ENCODE results near the gene R3HDML. TPM values are rescaled to one million over a fixed set of nuclear protein-coding genes. Genes with fewer than 3 reads are reported as not detected.
"Not testable (repeated sequence)": the region's sequence is repeated elsewhere in the genome, so short reads cannot be mapped to it uniquely, and the experiment has no call there.

The R3HDML gene
- total RNA-seq, 1 experiment from 2014 or later, result not detected

DNA sequence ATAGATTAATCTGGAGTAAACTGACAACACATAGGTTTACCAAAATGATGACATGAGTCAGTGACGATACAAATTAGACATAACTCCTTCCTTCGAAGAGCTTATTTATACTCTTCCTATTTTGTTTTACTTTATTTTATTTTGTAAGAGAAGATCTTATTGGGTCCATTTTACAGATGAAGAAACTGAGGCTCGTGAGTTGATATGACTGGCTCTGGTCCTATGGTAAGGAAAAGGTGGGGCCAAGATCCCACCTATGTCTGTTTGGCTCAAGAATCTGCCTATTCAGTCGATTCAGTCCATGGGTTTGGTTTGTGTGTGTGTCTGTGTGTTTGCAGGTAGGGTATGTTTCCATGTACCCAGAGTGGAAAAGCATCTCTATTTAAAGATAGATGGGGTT is 8.4 kb upstream of the R3HDML start:
- DNase-seq (ENCODE audit: low read depth), result no peak

- DNase-seq (ENCODE audit: low read depth), result no peak
Measured at GRCh38 chr20:44331201-44331600, 5.6 kb upstream of the R3HDML start.

DNA sequence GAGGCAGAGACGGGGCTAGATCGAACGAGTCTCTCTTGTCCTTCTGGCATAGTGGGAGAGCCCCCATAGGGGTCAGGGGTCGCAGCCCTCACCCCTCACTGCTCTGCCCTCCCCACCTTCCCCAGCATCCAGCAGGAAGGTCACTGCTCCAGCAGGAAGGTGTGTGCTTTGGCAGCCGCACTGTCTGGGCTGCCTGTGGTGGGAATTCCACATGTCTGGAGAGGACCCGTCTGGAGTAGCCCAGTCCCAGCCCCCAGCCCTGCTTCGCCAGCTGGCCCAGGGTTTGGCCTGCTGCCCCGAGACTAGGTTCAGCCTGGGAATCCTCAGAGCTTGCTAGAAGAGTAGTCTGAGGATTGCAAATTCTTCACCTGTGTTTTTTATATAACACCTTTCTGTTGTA is 2.5 kb upstream of the R3HDML start:
- no peak for DNase-seq (ENCODE audit: low read depth)

DNA sequence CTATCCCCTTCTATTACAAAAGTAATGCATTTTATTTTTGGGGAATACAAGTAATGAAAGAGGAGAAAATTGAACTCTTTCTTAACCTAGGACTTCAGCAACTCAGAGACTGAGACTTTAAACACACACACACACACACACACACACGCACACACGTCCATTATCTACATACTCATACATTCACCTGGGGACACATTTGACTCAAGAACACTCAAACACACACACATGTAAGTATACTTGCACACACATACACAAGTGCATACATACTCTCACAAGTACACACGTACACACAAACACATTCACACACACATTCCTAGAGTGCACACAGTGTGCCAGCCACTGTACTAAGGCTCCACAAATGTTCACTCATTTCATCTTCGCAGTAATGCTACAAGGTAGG is 2.1 kb upstream of the R3HDML start:
- no peak for DNase-seq (ENCODE audit: low read depth)

DNA sequence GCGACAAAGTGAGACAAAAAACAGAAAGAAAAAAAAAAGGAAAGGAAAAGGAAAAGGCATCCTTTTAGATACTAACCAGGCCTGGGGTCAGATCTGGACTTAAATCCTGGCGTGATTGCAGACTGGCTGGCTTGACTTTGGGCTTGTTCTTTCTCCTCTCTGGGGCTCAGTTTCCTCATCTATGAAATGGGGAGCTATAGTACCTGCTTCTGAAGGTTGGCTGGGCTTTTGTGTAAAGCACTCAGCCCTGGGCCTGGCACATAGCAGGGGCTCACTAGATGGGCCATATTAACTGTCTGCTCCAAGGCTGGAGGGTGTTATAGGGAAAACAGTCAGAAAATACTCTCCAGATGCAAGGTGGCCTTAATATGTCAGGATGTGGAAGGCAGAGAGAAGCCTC is 1.2 kb upstream of the R3HDML start:
- no peak for DNase-seq (ENCODE audit: low read depth)

DNA sequence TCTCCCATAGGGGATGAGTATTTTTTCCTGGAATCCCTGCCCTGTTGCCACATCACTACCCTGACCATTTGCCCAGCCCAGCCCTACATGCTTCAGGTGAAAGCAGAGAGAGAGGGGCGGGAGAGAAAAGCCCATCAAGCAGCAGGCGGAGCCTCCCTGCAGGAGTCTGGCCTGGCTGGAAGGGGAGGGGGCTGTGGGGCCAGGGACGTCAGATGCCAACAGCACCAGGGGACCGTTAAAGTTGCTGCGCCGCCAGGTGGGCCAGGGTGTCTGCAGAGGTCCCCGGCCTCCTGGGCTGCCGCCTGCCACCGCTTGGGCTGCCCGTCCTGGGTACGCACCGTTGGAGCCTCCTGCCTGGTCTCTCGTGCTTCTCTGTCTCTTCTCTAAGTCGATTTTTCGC is 757 bp upstream of the R3HDML start:
- no peak for DNase-seq (ENCODE audit: low read depth)

DNA sequence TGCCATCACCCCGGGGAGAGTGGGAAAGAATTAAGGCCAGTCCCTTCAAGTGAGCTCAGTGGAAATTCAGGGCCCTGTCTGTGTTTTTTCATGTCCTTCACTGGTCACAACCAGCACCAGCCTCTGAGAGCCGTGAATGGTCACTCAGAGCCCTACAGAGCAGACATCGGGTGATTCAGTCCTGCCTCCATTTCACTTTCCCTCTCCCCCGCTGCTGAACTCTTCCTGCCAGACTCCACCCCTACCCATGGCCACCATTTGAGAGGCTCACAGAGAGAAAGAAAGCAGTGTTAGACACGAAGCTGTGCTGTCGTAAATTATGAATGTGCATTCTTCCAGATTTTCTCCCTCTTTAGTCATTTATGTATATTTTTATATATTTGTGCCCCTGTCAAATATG is 5.4 kb downstream of the R3HDML start:
- DNase-seq (ENCODE audit: low read depth), result peak; percentile 50

DNA sequence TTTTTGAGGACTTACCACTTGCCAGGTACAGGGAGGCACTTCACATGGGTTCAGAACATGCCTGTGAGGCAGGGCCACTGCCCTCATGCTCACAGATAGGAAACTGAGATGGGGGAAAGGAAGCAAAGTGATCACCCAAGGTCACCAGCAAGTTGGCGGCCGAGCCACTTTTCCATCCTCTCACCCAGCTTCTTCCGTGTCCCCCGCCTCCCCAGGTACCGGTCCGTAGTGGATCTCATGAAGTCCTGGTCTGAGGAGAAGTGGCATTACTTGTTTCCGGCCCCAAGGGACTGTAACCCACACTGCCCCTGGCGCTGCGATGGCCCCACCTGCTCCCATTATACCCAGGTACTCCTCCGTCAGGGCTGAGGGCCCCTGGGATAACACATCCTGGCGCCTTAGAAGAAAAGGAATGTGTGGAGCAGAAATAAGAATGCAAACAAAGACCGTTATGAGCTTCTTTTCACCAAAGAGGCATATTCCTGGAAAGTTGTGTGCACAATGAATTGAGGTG is 6.4 kb downstream of the R3HDML start:
- no peak for DNase-seq (ENCODE audit: low read depth)

DNA sequence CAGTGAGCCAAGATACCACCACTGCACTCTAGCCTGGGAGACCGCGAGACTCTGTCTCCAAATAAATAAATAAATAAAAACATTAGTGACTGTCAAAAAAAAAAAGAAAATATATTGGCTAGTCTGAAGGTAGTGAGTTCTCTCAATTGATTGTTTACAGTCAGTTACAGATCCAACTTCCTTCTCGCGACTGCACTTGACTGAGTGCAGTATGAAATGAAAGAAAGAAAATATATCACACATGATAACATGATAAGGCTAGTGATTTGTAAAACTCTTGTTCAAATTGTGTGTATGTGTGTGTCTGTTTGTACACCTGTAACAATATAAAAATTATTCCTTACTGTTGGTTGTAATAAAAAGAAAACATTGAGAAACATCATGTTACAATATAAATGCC is 7.9 kb downstream of the R3HDML start:
- DNase-seq (ENCODE audit: low read depth), result no peak

- DNase-seq (ENCODE audit: low read depth), result no peak
Measured at GRCh38 chr20:44345147-44345546, 8.3 kb downstream of the R3HDML start.

DNA sequence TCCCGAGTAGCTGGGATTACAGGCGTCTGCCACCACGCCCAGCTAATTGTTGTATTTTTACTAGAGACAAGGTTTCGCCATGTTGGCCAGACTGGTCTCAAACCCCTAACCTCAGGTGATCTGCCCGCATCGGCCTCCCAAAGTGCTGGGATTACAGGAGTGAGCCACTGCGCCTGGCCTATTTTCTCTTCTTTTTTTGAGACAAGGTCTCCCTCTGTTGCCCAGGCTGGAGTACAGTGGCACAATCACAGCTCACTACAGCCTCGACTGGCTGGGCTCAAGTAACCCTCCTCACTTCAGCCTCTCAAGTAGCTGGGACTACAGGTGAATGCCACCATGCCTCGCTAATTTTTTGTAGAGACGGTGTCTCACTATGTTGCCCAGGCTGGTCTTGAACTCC is 9.1 kb downstream of the R3HDML start:
- not testable (repeated sequence) for DNase-seq (ENCODE audit: low read depth)

DNA sequence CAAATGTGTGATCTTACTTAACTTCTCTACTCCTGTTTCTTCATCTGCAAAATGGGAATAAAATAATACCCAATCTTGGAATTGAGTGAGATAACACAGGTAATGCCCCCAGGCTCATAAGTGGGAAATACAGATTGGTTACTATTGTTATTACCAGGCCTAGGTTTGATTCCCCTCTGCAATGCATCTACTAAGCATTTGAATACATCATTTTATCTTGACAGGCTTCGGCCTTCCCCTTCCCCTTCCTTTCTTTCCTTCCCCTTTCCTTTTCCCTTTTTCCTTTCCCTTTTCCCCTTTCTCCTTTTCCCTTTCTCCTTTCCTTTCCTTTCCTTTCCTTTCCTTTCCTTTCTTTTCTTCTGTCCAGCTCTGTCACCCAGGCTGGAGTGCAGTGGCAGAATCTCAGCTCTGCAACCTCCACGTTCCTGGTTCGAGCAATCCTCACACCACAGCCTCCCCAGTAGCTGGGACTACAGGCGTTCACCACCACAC is 11.4 kb downstream of the R3HDML start:
- no peak for DNase-seq (ENCODE audit: low read depth)

- no peak for DNase-seq (ENCODE audit: low read depth)
Measured at GRCh38 chr20:44349349-44349748, 12.5 kb downstream of the R3HDML start.

DNA sequence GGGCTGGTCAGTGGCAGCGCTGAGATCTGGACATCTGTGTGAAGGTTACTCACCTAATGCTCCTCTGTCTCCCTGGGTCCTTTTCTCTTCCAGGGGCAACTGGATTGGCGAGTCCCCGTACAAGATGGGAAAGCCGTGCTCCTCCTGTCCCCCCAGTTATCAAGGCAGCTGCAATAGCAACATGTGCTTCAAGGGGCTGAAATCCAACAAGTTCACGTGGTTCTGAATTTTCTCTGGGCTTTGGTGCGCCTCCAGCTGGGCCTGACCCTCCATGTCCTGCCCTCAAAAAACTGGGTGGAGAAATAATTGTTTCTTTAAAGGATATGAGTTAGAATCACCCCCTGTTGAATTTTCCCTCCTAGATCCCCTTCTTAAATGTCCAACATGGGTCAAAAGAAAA is 13.7 kb downstream of the R3HDML start:
- DNase-seq (ENCODE audit: low read depth), result no peak

- DNase-seq (ENCODE audit: low read depth), result no peak
Measured at GRCh38 chr20:44354979-44355497, 18.2 kb downstream of the R3HDML start.

- DNase-seq (ENCODE audit: low read depth), result no peak
Measured at GRCh38 chr20:44355498-44356352, 18.9 kb downstream of the R3HDML start, which contains the start of gene HNF4A. Gene HNF4A, plus strand, starts transcription at chr20:44355699. Its CDS starts 106 bp downstream, at chr20:44355805.

GRCh38 chr20:44356353-44356723 is 19.5 kb downstream of the R3HDML start:
- no peak for DNase-seq (ENCODE audit: low read depth)

- DNase-seq (ENCODE audit: low read depth), result no peak
Measured at GRCh38 chr20:44357020-44357419, 20.2 kb downstream of the R3HDML start.

DNA sequence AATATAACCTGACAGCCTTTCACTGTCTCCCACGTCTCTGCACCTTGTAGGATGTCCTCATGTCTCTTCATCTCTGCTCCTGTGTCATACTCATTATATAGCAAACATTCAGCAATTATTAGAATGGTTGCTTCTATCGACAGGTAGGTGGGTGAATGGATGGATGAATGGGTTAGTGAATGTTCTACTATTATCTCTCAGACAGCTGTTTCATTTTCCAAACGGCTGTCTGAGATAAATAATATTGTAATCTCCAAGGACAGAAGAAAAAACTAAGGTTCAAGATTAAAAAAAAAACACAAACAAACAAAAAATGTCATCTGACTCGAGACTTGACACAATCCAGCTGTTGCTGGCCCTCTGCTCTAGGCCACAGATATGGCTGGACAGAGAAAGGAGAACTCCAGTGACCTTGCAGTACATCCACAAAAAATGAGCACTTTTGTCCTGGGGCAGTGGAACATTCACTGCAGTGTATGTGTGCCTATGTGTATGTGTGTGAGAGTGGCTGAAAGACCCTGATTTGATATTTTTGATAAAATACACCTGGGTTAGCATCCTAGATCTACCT is 20.8 kb downstream of the R3HDML start:
- DNase-seq (ENCODE audit: low read depth), result no peak

DNA sequence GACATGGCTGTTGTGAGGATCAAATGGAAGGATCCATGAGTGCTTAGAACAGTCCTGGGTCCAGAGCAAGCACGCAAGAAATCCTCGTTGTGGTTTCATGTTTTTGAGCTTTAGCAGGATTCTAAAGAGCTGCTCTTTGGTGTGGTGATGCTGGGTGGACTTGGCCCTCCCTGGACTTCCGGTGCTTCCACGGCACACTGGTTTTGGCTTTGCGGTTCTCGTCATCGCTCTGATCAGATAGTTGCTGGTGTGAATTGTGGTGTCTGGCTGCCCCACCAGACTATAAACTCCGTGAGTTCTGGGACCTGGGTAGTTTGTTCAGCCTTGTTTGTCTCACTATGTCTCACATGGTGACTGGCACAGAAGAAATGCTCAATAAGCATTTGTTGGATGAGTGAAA is 21.9 kb downstream of the R3HDML start:
- DNase-seq (ENCODE audit: low read depth), result peak; percentile 7

- no peak for DNase-seq (ENCODE audit: low read depth)
Measured at GRCh38 chr20:44360221-44360620, 23.4 kb downstream of the R3HDML start.

- no peak for DNase-seq (ENCODE audit: low read depth)
Measured at GRCh38 chr20:44361021-44361420, 24.2 kb downstream of the R3HDML start.

DNA sequence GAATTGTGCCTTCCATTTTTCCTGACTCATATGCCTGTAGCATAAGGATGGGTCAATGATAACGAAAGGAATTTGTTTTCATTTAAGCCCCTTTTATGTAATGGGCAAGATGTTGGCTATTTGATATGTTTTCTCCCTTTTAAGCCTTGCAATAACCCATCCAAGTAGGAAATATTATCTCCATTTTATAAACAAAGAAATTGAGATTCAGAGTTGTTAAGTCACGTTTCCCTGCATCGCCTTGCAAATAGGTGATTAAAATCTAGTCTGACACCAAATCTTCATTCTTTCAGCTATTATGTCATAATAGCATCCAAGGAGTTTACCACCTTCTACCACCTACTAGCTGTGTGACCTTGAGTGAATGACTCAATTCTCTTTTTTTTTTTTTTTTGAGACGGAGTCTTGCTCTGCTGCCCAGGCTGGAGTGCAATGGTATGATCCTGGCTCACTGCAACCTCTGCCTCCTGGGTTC is 25.7 kb downstream of the R3HDML start:
- no peak for DNase-seq (ENCODE audit: low read depth)
